Esophagus muscularis mucosa (tissue), 4 donors: ENCODE measurements around the gene AJM1. TPM values are rescaled to one million over a fixed set of nuclear protein-coding genes. Genes with fewer than 3 reads are reported as not detected.

Experiments
- DNase-seq: peaks from one replicate; pipeline ENCODE4 v3.0.0-alpha.2; 2017; ENCODE audit errors: extremely low spot score
- H3K27ac ChIP-seq, 4 donors: fragments of 200-600 bp; sonication (generic); replicated peaks in 1 of 4; 1 replicate in 3 of 4; 2 replicates in 1 of 4; pipeline ENCODE4 v1.5.1; 2016 to 2019; ENCODE audit warnings: mild to moderate bottlenecking in 1 of 4
- H3K27me3 ChIP-seq, 4 donors: fragments of 200-600 bp; sonication (generic); one replicate each; pipeline versions ENCODE4 v1.5.1 to v1.6.0; 2016 to 2019
- H3K36me3 ChIP-seq, 4 donors: fragments of 200-600 bp; sonication (generic); one replicate each; pipeline ENCODE4 v1.5.1; 2016 to 2019
- H3K4me1 ChIP-seq, 4 donors: fragments of 200-600 bp; sonication (generic); one replicate each; pipeline ENCODE4 v1.5.1; 2016 to 2019
- H3K4me3 ChIP-seq, 4 donors: fragments of 200-600 bp; sonication (generic); 1 replicate in 2 of 4; 2 replicates in 2 of 4; pipeline ENCODE4 v1.5.1; 2016 to 2019; ENCODE audit warnings: mild to moderate bottlenecking in 4 of 4, moderate library complexity in 1 of 4
- H3K9me3 ChIP-seq, 4 donors: fragments of 200-600 bp; sonication (generic); 1 replicate in 3 of 4; 2 replicates in 1 of 4; pipeline ENCODE4 v1.5.1; 2016 to 2019
- EP300 ChIP-seq: sonication (generic); formaldehyde crosslinking; IDR thresholded peaks from one replicate; pipeline ENCODE4 v1.6.1; 2017; ENCODE audit warnings: antibody characterized with exemption
- POLR2A ChIP-seq: fragments of 450-650 bp; IDR thresholded peaks from one replicate; pipeline ENCODE4 v1.6.1; 2017; ENCODE audit warnings: antibody characterized with exemption, moderate library complexity, mild to moderate bottlenecking, low read depth
- POLR2AphosphoS5 ChIP-seq, 2 donors: sonication (generic); formaldehyde crosslinking; IDR thresholded peaks; one replicate each; pipeline ENCODE4 v1.6.1; 2017; ENCODE audit warnings: antibody characterized with exemption in 2 of 2
- WGBS: methylation state at CpG from one replicate; pipeline ENCODE4 v1.1.5; 2018; 5-methylcytosine and 5-hydroxymethylcytosine counted together
- intact Hi-C: fragments of 100-400 bp; cut with DNase I; formaldehyde crosslinking; loops from one replicate; pipeline ENCODE4 v1.15.1; 2023
- total RNA-seq, 4 donors: library from RNA; depleted of rRNA; stranded (reverse); fragments of >200 nt; gene quantifications; one replicate each; pipeline versions ENCODE4 v1.1.0 to v1.2.1, GENCODE V29; 2016
- TF ChIP-seq, protein P1 (sequence below), 3 experiments: fragments of 200-600 bp in 2 of 3; fragments of 450-650 bp in 1 of 3; sonication (generic) in 2 of 3; IDR thresholded peaks; one replicate each; pipeline ENCODE4 v1.5.1; 2017 to 2019; ENCODE audit warnings: antibody characterized with exemption in 3 of 3, mild to moderate bottlenecking in 2 of 3, moderate library complexity in 1 of 3

AJM1 gene
- total RNA-seq, 4 donors from 2014 or later = 3.3 to 14.0 (median 11.4) TPM

DNA sequence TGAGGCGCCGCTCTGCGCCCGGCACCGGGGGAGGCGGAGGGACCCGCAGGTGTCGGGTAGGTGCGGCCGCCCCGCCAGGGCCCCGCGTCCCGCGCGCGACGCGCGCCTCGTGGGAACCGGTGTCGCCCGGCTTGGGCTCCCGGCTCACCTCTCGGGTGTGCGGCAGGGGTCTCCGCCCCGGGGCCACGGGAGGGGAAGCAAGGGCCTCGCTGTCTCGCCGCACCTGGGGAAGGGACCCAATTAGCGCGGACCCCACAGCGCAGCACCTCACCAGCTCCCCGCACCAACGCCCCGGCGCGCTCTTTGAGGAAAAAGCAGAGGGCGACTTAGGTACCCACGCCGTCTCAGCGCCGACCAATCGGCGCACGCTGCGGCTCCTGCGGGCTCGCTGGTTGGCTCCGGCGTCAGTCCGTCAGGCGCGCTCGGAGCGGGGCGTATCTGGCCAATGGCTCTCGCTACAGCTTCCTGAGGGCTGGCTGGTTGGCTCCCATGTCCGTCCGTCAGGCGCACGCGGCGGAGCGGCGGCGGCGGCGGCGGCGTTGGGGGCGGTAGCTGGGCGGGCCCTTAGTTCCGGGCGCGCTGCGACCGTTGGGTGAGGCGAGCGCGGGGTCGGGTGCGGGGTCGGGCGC, 43.8 kb downstream of the AJM1 start, which contains the start of gene TRAF2:
TRAF2 (plus strand) TSS at position 567 of the 629 bp plus-strand sequence. CDS start 12,225 bp downstream, outside the sequence.
- Histone ChIP-seq H3K4me3 (peak within 1 kb of the TSS; percentile 76 to 97 (median 84)), H3K27ac (peak within 1 kb of the TSS; percentile 73 to 86 (median 84)), H3K36me3 (peaks cover 0 to 15% (median 9%) of the 10 kb centered on the region in 4 donors), H3K9me3 (no peaks in the 10 kb centered on the region), H3K4me1 (peaks cover 30 to 44% (median 41%) of the 10 kb centered on the region in 4 donors), H3K27me3 (no peaks in the 10 kb centered on the region)
- TF ChIP-seq, protein P1, sequence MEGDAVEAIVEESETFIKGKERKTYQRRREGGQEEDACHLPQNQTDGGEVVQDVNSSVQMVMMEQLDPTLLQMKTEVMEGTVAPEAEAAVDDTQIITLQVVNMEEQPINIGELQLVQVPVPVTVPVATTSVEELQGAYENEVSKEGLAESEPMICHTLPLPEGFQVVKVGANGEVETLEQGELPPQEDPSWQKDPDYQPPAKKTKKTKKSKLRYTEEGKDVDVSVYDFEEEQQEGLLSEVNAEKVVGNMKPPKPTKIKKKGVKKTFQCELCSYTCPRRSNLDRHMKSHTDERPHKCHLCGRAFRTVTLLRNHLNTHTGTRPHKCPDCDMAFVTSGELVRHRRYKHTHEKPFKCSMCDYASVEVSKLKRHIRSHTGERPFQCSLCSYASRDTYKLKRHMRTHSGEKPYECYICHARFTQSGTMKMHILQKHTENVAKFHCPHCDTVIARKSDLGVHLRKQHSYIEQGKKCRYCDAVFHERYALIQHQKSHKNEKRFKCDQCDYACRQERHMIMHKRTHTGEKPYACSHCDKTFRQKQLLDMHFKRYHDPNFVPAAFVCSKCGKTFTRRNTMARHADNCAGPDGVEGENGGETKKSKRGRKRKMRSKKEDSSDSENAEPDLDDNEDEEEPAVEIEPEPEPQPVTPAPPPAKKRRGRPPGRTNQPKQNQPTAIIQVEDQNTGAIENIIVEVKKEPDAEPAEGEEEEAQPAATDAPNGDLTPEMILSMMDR (IDR thresholded peaks at IDR 0.05) = peak in 1 of 3 experiments; percentile 12
- no peak for TF ChIP-seq EP300
- no peak for TF ChIP-seq POLR2A
- TF ChIP-seq POLR2AphosphoS5 (IDR thresholded peaks at IDR 0.05) = peak; percentile 39 to 72
- WGBS = 2% methylated on average over 10 of the region's 88 CpGs
- intact Hi-C loops = no loop called here
- peak; percentile 99 for DNase-seq

DNA sequence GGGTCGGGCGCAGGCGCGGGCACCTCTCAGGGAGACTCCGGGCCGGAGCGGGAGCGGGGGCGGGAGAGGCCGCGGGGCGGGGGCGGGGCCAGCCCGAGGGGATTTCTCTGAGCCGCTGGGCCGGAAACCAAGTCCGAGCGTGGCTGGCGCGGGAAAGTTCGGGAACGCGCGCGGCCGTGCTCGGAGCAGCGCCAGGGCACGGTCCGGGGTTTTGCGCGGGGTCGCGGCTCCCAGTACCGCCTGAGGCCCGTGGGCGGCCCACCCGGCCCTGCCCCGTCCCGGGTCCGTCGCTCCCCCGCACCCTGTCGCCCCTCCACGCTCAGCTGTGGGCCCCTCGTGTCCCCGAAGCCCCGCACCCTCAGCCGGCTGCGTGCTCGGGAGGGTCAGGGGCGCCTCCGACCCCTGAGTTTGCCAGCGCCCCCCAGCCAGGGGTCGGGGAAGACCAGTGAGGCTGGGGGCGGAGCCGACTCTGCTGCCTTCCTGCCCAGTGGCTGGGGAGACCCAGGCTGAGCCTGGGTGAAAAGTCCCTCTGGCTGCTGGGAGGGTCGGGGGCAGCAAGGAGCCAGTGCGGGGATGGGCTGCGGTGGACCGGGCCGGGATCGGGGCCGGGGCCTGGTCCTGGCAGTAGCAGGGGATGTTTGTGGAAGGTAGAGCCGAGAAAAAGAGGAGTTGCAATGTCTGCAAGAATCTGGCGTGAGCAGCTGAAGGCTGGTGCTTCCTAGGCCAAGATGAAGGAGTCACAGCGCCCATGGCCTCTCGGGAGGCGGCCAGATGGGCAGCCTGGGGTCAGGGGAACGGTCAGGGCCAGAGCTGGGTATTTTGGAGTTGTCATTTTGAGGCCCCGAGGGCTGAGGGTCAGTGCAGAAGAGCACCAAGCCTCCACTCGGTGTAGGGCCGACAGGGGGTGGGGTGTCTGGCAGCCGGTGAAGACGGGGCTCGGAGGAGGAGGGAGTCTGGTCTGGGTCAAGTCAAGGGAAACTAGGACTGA, 44.6 kb downstream of the AJM1 start:
- Histone ChIP-seq H3K4me1 (peaks cover 25 to 37% (median 34%) of the 10 kb centered on the region in 4 donors), H3K36me3 (peaks cover 0 to 22% (median 14%) of the 10 kb centered on the region in 4 donors), H3K9me3 (no peaks in the 10 kb centered on the region), H3K27me3 (no peaks in the 10 kb centered on the region), H3K27ac (peak overlapping the region; percentile 73 to 86 (median 84)), H3K4me3 (peak overlapping the region; percentile 76 to 97 (median 84))
- WGBS = 2% methylated on average over 20 of the region's 76 CpGs
- DNase-seq = no peak
- TF ChIP-seq, protein P1 (IDR thresholded peaks at IDR 0.05) = no peak
- TF ChIP-seq EP300 (no peak), POLR2A (no peak), POLR2AphosphoS5 (IDR thresholded peaks at IDR 0.05) (no peak)
- intact Hi-C loops = no loop called here

DNA sequence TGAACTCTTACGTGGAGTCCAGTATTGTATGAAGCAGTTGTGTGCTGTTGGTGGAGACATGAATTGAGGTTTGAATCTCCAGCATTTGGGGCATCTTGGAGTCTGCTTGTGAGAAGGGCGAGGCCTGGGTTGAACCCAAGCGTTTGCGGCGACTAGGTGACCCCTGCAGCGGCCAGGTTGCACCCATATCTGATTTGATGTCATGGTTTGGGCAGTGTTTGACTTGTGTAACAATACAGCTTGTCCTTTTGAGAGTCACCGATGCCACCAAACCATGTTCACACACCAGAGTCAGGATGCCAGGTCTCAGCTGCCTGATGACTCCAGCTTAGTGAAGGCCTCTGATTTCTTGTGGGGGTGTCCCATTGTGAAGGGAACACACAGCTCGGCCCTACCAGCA, 46.2 kb downstream of the AJM1 start:
- no peak overlapping the region for H3K27ac ChIP-seq
- intact Hi-C loops = no loop called here
- H3K36me3 ChIP-seq = peaks cover 0 to 31% (median 21%) of the 10 kb centered on the region in 4 donors
- H3K27me3 ChIP-seq = no peaks in the 10 kb centered on the region
- H3K4me1 ChIP-seq = peaks cover 15 to 25% (median 22%) of the 10 kb centered on the region in 4 donors
- H3K4me3 ChIP-seq = no peak overlapping the region
- TF ChIP-seq POLR2A (no peak), EP300 (no peak), POLR2AphosphoS5 (IDR thresholded peaks at IDR 0.05) (no peak)
- TF ChIP-seq, protein P1 (IDR thresholded peaks at IDR 0.05) = no peak
- WGBS = 69% methylated on average over 4 of the region's 8 CpGs
- no peaks in the 10 kb centered on the region for H3K9me3 ChIP-seq
- DNase-seq = no peak

DNA sequence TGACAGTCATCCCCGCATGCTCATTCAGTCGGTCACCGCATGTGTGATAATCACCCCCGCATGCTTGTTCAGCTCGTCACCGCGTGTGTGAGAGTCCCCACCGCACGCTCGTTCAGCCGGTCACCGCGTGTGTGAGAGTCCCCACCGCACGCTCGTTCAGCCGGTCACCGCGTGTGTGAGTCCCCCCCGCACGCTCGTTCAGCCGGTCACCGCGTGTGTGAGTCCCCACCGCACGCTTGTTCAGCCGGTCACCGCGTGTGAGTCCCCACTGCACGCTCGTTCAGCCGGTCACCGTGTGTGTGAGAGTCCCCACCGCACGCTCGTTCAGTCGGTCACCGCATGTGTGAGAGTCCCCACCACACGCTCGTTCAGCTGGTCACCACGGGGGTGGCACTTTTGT, 47.6 kb downstream of the AJM1 start:
- TF ChIP-seq POLR2A (no peak), EP300 (no peak)
- Histone ChIP-seq H3K4me3 (no peak overlapping the region), H3K36me3 (peaks cover 0 to 39% (median 28%) of the 10 kb centered on the region in 4 donors), H3K27ac (no peak overlapping the region), H3K4me1 (peaks cover 15 to 25% (median 22%) of the 10 kb centered on the region in 4 donors), H3K9me3 (no peaks in the 10 kb centered on the region), H3K27me3 (no peaks in the 10 kb centered on the region)
- DNase-seq = no peak
- intact Hi-C loops = no loop called here
- WGBS = 94% methylated on average over 42 of the region's 42 CpGs

DNA sequence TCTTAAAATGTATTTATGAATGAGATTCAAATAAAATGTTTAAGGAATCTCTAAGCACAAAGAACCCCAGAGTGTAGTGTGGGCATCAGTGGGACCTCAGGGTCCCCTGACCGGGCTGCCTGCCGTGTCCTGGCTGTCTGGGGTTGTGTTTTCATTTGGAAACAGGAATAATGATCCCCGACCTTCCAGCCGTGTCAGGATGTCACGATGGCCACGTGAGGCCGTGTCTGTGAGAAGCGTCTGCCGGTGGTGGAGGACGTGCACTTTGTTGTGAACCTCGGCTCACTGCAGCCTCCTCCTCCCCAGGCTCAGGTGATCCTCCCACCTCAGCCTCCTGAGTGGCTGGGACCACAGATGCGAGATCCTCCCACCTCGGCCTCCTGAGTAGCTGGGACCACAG, 48.4 kb downstream of the AJM1 start:
- H3K27ac ChIP-seq = no peak overlapping the region
- no peak for DNase-seq
- intact Hi-C loops = no loop called here
- no peaks in the 10 kb centered on the region for H3K27me3 ChIP-seq
- H3K9me3 ChIP-seq = no peaks in the 10 kb centered on the region
- 78% methylated on average over 13 of the region's 13 CpGs for WGBS
- H3K36me3 ChIP-seq = peaks cover 0 to 43% (median 34%) of the 10 kb centered on the region in 4 donors
- peaks cover 13 to 19% (median 17%) of the 10 kb centered on the region in 4 donors for H3K4me1 ChIP-seq
- no peak overlapping the region for H3K4me3 ChIP-seq
- TF ChIP-seq POLR2A = no peak
- no peak for TF ChIP-seq POLR2AphosphoS5 (IDR thresholded peaks at IDR 0.05)
- TF ChIP-seq EP300 = no peak
- TF ChIP-seq, protein P1 (IDR thresholded peaks at IDR 0.05) = no peak
